HCT116 (cell line): ENCODE measurements around the gene THSD7B. TPM values are rescaled to one million over a fixed set of nuclear protein-coding genes. Genes with fewer than 3 reads are reported as not detected.

ENCODE experiments used
- ATAC-seq: fragments of 200-7000 bp; cut with Tn5 transposase; 2 replicates; pipeline ENCODE4 v1.9.1; 2020; ENCODE audit warnings: mild to moderate bottlenecking, moderate library complexity
- BruUV-seq: library from RNA; stranded (reverse); fragments of 400-500 nt; replicated peaks from 2 replicates; lab custom pipeline; 2021; lab: Mats Ljungman, UMichigan
- CTCF ChIA-PET: fragments of 300-600 bp; sonication (Branson Sonifier 250); formaldehyde crosslinking; loops from one replicate; lab custom pipeline; 2021; ENCODE audit warnings: antibody characterized with exemption; lab: Charles Lee
- POLR2A ChIA-PET: fragments of 300-600, 350-600 bp; sonication (Branson Sonifier 250); formaldehyde crosslinking; loops from one replicate; lab custom pipeline; 2021; ENCODE audit warnings: antibody characterized with exemption; lab: Charles Lee
- RAD21 ChIA-PET, 2 experiments: fragments of 300-600 bp; sonication (Branson Sonifier 250); formaldehyde crosslinking; loops; one replicate each; lab custom pipeline; 2023; ENCODE audit warnings: low total read pairs in 2 of 2; ENCODE audit not compliant: uncharacterized antibody in 2 of 2, unreplicated experiment in 2 of 2, low non-redundant PET in 1 of 2; lab: Charles Lee
- DNase-seq: peaks from one replicate; pipeline ENCODE4 v3.0.0-alpha.2; 2010; ENCODE audit warnings: low read depth, low spot score
- H2AFZ ChIP-seq: fragments of 200-600 bp; shearing (Covaris generic), sonication (generic); 2 replicates; pipeline ENCODE4 v1.6.1; 2017; ENCODE audit warnings: low read depth, mixed run types, mixed read lengths, antibody characterized with exemption, low read length; ENCODE audit not compliant: poor library complexity, severe bottlenecking
- H3K27ac ChIP-seq: 2 replicates; pipeline ENCODE4 v1.5.1; 2012; ENCODE audit warnings: low read depth, low read length
- H3K27me3 ChIP-seq: fragments of 200-600 bp; sonication (generic); 2 replicates; pipeline ENCODE4 v1.6.1; 2016; ENCODE audit warnings: mixed run types, low read length, mixed read lengths; ENCODE audit not compliant: insufficient read depth
- H3K36me3 ChIP-seq, 2 experiments: fragments of 200-500 bp in 1 of 2; fragments of 200-600 bp in 1 of 2; sonication (Bioruptor generic) in 1 of 2; sonication (generic) in 1 of 2; 2 replicates each; pipeline versions ENCODE4 v1.5.1 to v1.6.1; 2014 to 2016; ENCODE audit warnings: low read length in 2 of 2, inconsistent platforms in 1 of 2, mixed read lengths in 1 of 2, mixed run types in 1 of 2; ENCODE audit not compliant: insufficient read depth in 2 of 2, control insufficient read depth in 1 of 2
- H3K4me1 ChIP-seq, 2 experiments: fragments of 200-600 bp in 1 of 2; sonication (generic) in 1 of 2; 2 replicates each; pipeline versions ENCODE4 v1.5.1 to v1.6.1; 2012 to 2017; ENCODE audit warnings: low read length in 2 of 2, inconsistent platforms in 1 of 2, mild to moderate bottlenecking in 1 of 2, mixed read lengths in 1 of 2, mixed run types in 1 of 2, moderate library complexity in 1 of 2; ENCODE audit not compliant: insufficient read depth in 2 of 2, control insufficient read depth in 1 of 2
- H3K4me2 ChIP-seq: fragments of 200-600 bp; sonication (generic); 2 replicates; pipeline ENCODE4 v1.6.1; 2017; ENCODE audit warnings: mixed run types, low read length, mixed read lengths
- H3K4me3 ChIP-seq, 2 experiments: fragments of 200-600 bp in 1 of 2; sonication (generic) in 1 of 2; replicated peaks in 1 of 2; 2 replicates each; pipeline ENCODE4 v1.5.1; 2011 to 2016; ENCODE audit warnings: low read length in 2 of 2, control low read depth in 1 of 2, low read depth in 1 of 2, mild to moderate bottlenecking in 1 of 2, mixed read lengths in 1 of 2, mixed run types in 1 of 2
- H3K79me2 ChIP-seq: fragments of 200-600 bp; sonication (generic); 2 replicates; pipeline ENCODE4 v1.6.1; 2017; ENCODE audit warnings: mild to moderate bottlenecking, mixed run types, low read length, moderate library complexity, mixed read lengths; ENCODE audit not compliant: insufficient read depth
- H3K9ac ChIP-seq: fragments of 200-600 bp; sonication (generic); 2 replicates; pipeline ENCODE4 v1.6.1; 2016; ENCODE audit warnings: low read length, mixed read lengths
- H3K9me2 ChIP-seq: fragments of 200-600 bp; sonication (generic), shearing (Covaris generic); 2 replicates; pipeline ENCODE4 v1.6.1; 2017; ENCODE audit warnings: mixed run types, mild to moderate bottlenecking, moderate library complexity; ENCODE audit not compliant: insufficient read depth
- H3K9me3 ChIP-seq, 2 experiments: fragments of 200-500 bp in 1 of 2; fragments of 200-600 bp in 1 of 2; sonication (Bioruptor generic) in 1 of 2; sonication (generic) in 1 of 2; 2 replicates each; pipeline ENCODE4 v1.6.1; 2014 to 2017; ENCODE audit warnings: low read length in 2 of 2, mixed read lengths in 2 of 2, inconsistent platforms in 1 of 2, low read depth in 1 of 2, mild to moderate bottlenecking in 1 of 2, mixed run types in 1 of 2, moderate library complexity in 1 of 2; ENCODE audit not compliant: control insufficient read depth in 1 of 2, insufficient read depth in 1 of 2
- H4K20me1 ChIP-seq: fragments of 200-600 bp; sonication (generic), shearing (Covaris generic); 2 replicates; pipeline ENCODE4 v1.6.1; 2017; ENCODE audit warnings: mixed run types, mild to moderate bottlenecking, moderate library complexity; ENCODE audit not compliant: insufficient read depth
- ATF3 ChIP-seq: IDR thresholded peaks from 2 replicates; pipeline ENCODE4 v1.6.1; 2012
- CBX3 ChIP-seq: IDR thresholded peaks from 2 replicates; pipeline ENCODE4 v1.6.1; 2012; ENCODE audit warnings: low read depth
- CTCF ChIP-seq, 3 experiments: fragments of 200-600 bp in 1 of 3; sonication (generic) in 1 of 3; IDR thresholded peaks in 2 of 3; conservative IDR thresholded peaks in 1 of 3; 2 replicates each; pipeline ENCODE4 v1.5.1; 2012 to 2017; ENCODE audit warnings: low read depth in 2 of 3, low read length in 2 of 3, antibody characterized with exemption in 1 of 3, borderline replicate concordance in 1 of 3, control low read depth in 1 of 3, mild to moderate bottlenecking in 1 of 3, mixed read lengths in 1 of 3, mixed run types in 1 of 3, moderate library complexity in 1 of 3; ENCODE audit not compliant: insufficient read depth in 1 of 3
- ELF1 ChIP-seq: IDR thresholded peaks from 2 replicates; pipeline ENCODE4 v1.6.1; 2012; ENCODE audit warnings: low read depth, borderline replicate concordance
- EZH2 ChIP-seq: fragments of 200-600 bp; sonication (generic); IDR thresholded peaks from 2 replicates; pipeline ENCODE4 v1.6.1; 2017; ENCODE audit warnings: antibody characterized with exemption, mixed run types
- FOSL1 ChIP-seq: IDR thresholded peaks from 2 replicates; pipeline ENCODE4 v1.6.1; 2012; ENCODE audit warnings: low read depth
- JUND ChIP-seq: IDR thresholded peaks from 2 replicates; pipeline ENCODE4 v1.6.1; 2012
- POLR2A ChIP-seq: IDR thresholded peaks from 2 replicates; pipeline ENCODE4 v1.7.0; 2011; ENCODE audit warnings: borderline replicate concordance; ENCODE audit not compliant: insufficient read depth, insufficient read length; ENCODE audit errors: extremely low read depth
- REST ChIP-seq: IDR thresholded peaks from 2 replicates; pipeline ENCODE4 v1.6.1; 2012; ENCODE audit warnings: low read depth
- SIN3A ChIP-seq: IDR thresholded peaks from 2 replicates; pipeline ENCODE4 v1.6.1; 2012; ENCODE audit warnings: low read depth
- SP1 ChIP-seq: IDR thresholded peaks from 2 replicates; pipeline ENCODE4 v1.6.1; 2012; ENCODE audit warnings: low read depth
- SRF ChIP-seq: IDR thresholded peaks from 2 replicates; pipeline ENCODE4 v1.6.1; 2012; ENCODE audit warnings: low read depth
- TCF7L2 ChIP-seq: IDR thresholded peaks from 2 replicates; pipeline ENCODE4 v1.7.0; 2011; ENCODE audit warnings: borderline replicate concordance, inconsistent platforms; ENCODE audit not compliant: insufficient read depth, insufficient read length; ENCODE audit errors: extremely low read depth
- YY1 ChIP-seq: IDR thresholded peaks from 2 replicates; pipeline ENCODE4 v1.6.1; 2011; ENCODE audit warnings: low read length, low read depth, moderate library complexity, mild to moderate bottlenecking; ENCODE audit not compliant: insufficient replicate concordance; ENCODE audit errors: extremely low read depth
- ZBTB33 ChIP-seq: IDR thresholded peaks from 2 replicates; pipeline ENCODE4 v1.6.1; 2011; ENCODE audit warnings: mild to moderate bottlenecking, low read length, moderate library complexity; ENCODE audit not compliant: insufficient replicate concordance; ENCODE audit errors: extremely low read depth
- ZFX ChIP-seq: fragments of 450-650 bp; IDR thresholded peaks from 2 replicates; pipeline ENCODE4 v1.6.1; 2017
- ZNF274 ChIP-seq: fragments of 200-500 bp; sonication (Bioruptor generic); IDR thresholded peaks from 2 replicates; pipeline ENCODE4 v1.6.1; 2014; ENCODE audit warnings: mild to moderate bottlenecking, low read depth, low read length, inconsistent platforms
- intact Hi-C: fragments of 100-400 bp; cut with micrococcal nuclease; formaldehyde crosslinking; loops from 2 replicates; pipeline ENCODE4 v1.10.0; 2022
- total RNA-seq: library from RNA; stranded (reverse); gene quantifications from one replicate; pipeline ENCODE4 v1.2.1, GENCODE V29; 2021; ENCODE audit not compliant: unreplicated experiment

Gene THSD7B
- total RNA-seq, 1 experiment from 2014 or later = not detected

GRCh38 chr2:137175246-137175645, 409.9 kb downstream of the THSD7B start:
- BruUV-seq = no TSS peak
- Histone ChIP-seq H3K9me2 (no peaks in the 10 kb centered on the region), H3K79me2 (no peaks in the 10 kb centered on the region), H3K4me1 (no peaks in the 10 kb centered on the region), H3K9ac (no peak overlapping the region), H4K20me1 (no peaks in the 10 kb centered on the region), H3K9me3 (peaks cover 0 to 12% of the 10 kb centered on the region in 2 experiments; a peak in 2 of 4 replicates), H3K27me3 (no peaks in the 10 kb centered on the region), H3K36me3 (no peaks in the 10 kb centered on the region), H2AFZ (no peak overlapping the region), H3K27ac (no peak overlapping the region), H3K4me2 (no peak overlapping the region), H3K4me3 (no peak overlapping the region)
- TF ChIP-seq ZNF274 (no peak), ELF1 (no peak), JUND (no peak), REST (no peak), TCF7L2 (no peak), CTCF (IDR thresholded peaks at IDR 0.05 in 2 of 3, conservative IDR thresholded peaks at IDR 0.05 in 1 of 3; ENCODE audit: borderline replicate concordance in 1 of 3, insufficient read depth in 1 of 3, low read depth in 2 of 3, low read length in 2 of 3) (no peak), POLR2A (no peak), EZH2 (no peak), ATF3 (no peak), ZFX (no peak), YY1 (no peak), ZBTB33 (no peak), SRF (no peak), SP1 (no peak), FOSL1 (no peak), CBX3 (no peak), SIN3A (no peak)
- CTCF ChIA-PET = no interaction called here
- POLR2A ChIA-PET = no interaction called here
- ATAC-seq = no peak
- intact Hi-C loops = no loop called here
- RAD21 ChIA-PET = no interaction called here
- DNase-seq = no peak
